ENCODE results near the gene SERINC5. TPM values are rescaled to one million over a fixed set of nuclear protein-coding genes. Genes with fewer than 3 reads are reported as not detected.

The SERINC5 gene
- total and polyA plus RNA-seq, 2 donors (not counting 3 experiments of a cell fraction or from before 2014, with no cell fraction given) = 3.2 to 10.1 TPM

GRCh38 chr5:80161165-80161564 is 94.7 kb downstream of the SERINC5 start:
- POLR2A ChIA-PET = no interaction called here
- intact Hi-C loops (cut with micrococcal nuclease) (no loop called here), dilution Hi-C loops (cut with MboI; ENCODE audit: extremely low pct_ligation_motif_present, low sequenced_read_pairs) (no loop called here)
- TF ChIP-seq POLR2A (IDR thresholded peaks at IDR 0.05; ENCODE audit: low read depth, low read length) (no peak), MYC (IDR thresholded peaks at IDR 0.05; ENCODE audit: low read depth, low read length) (no peak), CTCF (IDR thresholded peaks at IDR 0.05; ENCODE audit: extremely low read depth in 1 of 2, insufficient read depth in 1 of 2, low read depth in 1 of 2, low read length in 2 of 2) (no peak), MAX (IDR thresholded peaks at IDR 0.05; ENCODE audit: insufficient read depth, insufficient read length) (no peak), POLR2AphosphoS5 (IDR thresholded peaks at IDR 0.05; ENCODE audit: insufficient read depth, low read depth, low read length) (no peak), EZH2 (IDR thresholded peaks at IDR 0.05; ENCODE audit: borderline replicate concordance, low read depth, low read length, severe bottlenecking) (no peak), GATA2 (IDR thresholded peaks at IDR 0.05; ENCODE audit: insufficient read depth, insufficient read length, low read depth, low read length) (no peak), JUN (IDR thresholded peaks at IDR 0.05; ENCODE audit: borderline replicate concordance, insufficient read depth, insufficient read length, low read depth) (no peak), FOS (IDR thresholded peaks at IDR 0.05; ENCODE audit: borderline replicate concordance, insufficient read depth, low read length) (no peak)
- H3K4me1 ChIP-seq (ENCODE audit: control insufficient read depth, extremely low read depth, insufficient read depth, low read length) = no peaks in the 10 kb centered on the region
- no peaks in the 10 kb centered on the region for H3K27me3 ChIP-seq (ENCODE audit: control insufficient read depth in 2 of 2, insufficient read depth in 2 of 2, low read length in 2 of 2)
- CTCF ChIA-PET = interaction anchor here (1.1 kb wide), 1 partner anchor 14 kb away, joined by 3 read pairs; no protein-coding TSS in a partner anchor
- FAIRE-seq (no peak), DNase-seq (ENCODE audit: low read depth, low spot score) (no peak)
- no peaks in the 10 kb centered on the region for H3K36me3 ChIP-seq (ENCODE audit: control insufficient read depth in 2 of 2, extremely low read depth in 1 of 2, insufficient read depth in 2 of 2, low read length in 2 of 2)
- no TSS peak for BruUV-seq (replicated peaks)
- H3K9me3 ChIP-seq (replicated peaks; ENCODE audit: control insufficient read depth, insufficient read depth, low read length) = no peaks in the 10 kb centered on the region
- no peak overlapping the region for H3K4me3 ChIP-seq (replicated peaks in 1 of 3; ENCODE audit: insufficient read depth in 1 of 3, low read depth in 1 of 3, low read length in 3 of 3)
- H2AFZ ChIP-seq (ENCODE audit: low read depth, low read length) = no peak overlapping the region
- H3K27ac ChIP-seq (ENCODE audit: insufficient read depth, low read depth, low read length) = no peak overlapping the region
- H3K4me2 ChIP-seq (ENCODE audit: insufficient read depth, low read length) = no peak overlapping the region
- H3K9me1 ChIP-seq (replicated peaks; ENCODE audit: control insufficient read depth, extremely low read depth, insufficient read depth, low read length) = no peaks in the 10 kb centered on the region
- H3K9ac ChIP-seq (replicated peaks; ENCODE audit: extremely low read depth, insufficient read depth, low read length) = no peak overlapping the region
- no peaks in the 10 kb centered on the region for H3K79me2 ChIP-seq (ENCODE audit: control insufficient read depth, insufficient read depth, low read length)
- H4K20me1 ChIP-seq (replicated peaks; ENCODE audit: control insufficient read depth, extremely low read depth, insufficient read depth, low read length) = no peaks in the 10 kb centered on the region

All from endothelial cell of umbilical vein (primary cell).